ENCODE results near the gene CHN2. TPM values are rescaled to one million over a fixed set of nuclear protein-coding genes. Genes with fewer than 3 reads are reported as not detected.

CHN2 gene
- total RNA-seq, 1 experiment from 2014 or later: 5.0 TPM

DNA sequence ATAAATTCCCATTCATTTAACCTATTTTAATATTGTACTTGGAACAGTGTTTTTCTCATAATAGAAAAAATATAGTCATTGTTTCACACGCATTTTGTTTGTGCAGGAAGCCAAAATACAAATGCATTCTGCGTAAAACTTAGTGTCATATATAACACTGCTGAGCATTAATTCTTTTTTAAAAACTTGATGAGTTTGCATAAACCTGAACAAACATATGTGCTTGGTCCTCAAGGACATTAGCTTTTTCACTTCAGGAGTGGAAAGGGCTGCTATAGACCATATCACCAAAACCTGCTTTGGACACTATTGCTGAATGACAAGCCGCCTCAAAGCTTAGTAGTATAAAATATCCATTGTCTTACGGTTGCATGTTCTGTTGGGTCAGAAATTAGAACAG is 267.4 kb downstream of the CHN2 start:
- no peak for DNase-seq (ENCODE audit: low spot score)
- Mint-ChIP-seq H3K4me3 (no peak overlapping the region), H3K36me3 (no peaks in the 10 kb centered on the region), H3K27me3 (ENCODE audit: low read depth) (no peaks in the 10 kb centered on the region), H3K4me1 (peaks cover 15% of the 10 kb centered on the region), H3K9me3 (no peaks in the 10 kb centered on the region), H3K27ac (no peak overlapping the region)
- ChIA-PET CTCF (no interaction called here), POLR2A (no interaction called here)
- no peak for ATAC-seq
- TF ChIP-seq ATF1 (CRISPR knock-in tag; IDR thresholded peaks at IDR 0.05) (no peak), FOXK1 (CRISPR knock-in tag; IDR thresholded peaks at IDR 0.05) (no peak), ELF4 (CRISPR knock-in tag; IDR thresholded peaks at IDR 0.05; ENCODE audit: low read depth) (no peak), NFATC4 (CRISPR knock-in tag; IDR thresholded peaks at IDR 0.05) (no peak), SMAD4 (CRISPR knock-in tag; IDR thresholded peaks at IDR 0.05) (no peak), ZNF263 (CRISPR knock-in tag; IDR thresholded peaks at IDR 0.05; ENCODE audit: low read depth) (no peak), ZNF138 (CRISPR knock-in tag; conservative IDR thresholded peaks at IDR 0.05) (no peak)
- TF ChIP-seq, protein P1, sequence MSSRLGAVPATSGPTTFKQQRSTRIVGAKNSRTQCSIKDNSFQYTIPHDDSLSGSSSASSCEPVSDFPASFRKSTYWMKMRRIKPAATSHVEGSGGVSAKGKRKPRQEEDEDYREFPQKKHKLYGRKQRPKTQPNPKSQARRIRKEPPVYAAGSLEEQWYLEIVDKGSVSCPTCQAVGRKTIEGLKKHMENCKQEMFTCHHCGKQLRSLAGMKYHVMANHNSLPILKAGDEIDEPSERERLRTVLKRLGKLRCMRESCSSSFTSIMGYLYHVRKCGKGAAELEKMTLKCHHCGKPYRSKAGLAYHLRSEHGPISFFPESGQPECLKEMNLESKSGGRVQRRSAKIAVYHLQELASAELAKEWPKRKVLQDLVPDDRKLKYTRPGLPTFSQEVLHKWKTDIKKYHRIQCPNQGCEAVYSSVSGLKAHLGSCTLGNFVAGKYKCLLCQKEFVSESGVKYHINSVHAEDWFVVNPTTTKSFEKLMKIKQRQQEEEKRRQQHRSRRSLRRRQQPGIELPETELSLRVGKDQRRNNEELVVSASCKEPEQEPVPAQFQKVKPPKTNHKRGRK (CRISPR knock-in tag; IDR thresholded peaks at IDR 0.05; ENCODE audit: borderline replicate concordance): no peak
- TF ChIP-seq, protein P2, sequence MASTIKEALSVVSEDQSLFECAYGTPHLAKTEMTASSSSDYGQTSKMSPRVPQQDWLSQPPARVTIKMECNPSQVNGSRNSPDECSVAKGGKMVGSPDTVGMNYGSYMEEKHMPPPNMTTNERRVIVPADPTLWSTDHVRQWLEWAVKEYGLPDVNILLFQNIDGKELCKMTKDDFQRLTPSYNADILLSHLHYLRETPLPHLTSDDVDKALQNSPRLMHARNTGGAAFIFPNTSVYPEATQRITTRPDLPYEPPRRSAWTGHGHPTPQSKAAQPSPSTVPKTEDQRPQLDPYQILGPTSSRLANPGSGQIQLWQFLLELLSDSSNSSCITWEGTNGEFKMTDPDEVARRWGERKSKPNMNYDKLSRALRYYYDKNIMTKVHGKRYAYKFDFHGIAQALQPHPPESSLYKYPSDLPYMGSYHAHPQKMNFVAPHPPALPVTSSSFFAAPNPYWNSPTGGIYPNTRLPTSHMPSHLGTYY (CRISPR knock-in tag; IDR thresholded peaks at IDR 0.05): no peak
- TF ChIP-seq, protein P3, sequence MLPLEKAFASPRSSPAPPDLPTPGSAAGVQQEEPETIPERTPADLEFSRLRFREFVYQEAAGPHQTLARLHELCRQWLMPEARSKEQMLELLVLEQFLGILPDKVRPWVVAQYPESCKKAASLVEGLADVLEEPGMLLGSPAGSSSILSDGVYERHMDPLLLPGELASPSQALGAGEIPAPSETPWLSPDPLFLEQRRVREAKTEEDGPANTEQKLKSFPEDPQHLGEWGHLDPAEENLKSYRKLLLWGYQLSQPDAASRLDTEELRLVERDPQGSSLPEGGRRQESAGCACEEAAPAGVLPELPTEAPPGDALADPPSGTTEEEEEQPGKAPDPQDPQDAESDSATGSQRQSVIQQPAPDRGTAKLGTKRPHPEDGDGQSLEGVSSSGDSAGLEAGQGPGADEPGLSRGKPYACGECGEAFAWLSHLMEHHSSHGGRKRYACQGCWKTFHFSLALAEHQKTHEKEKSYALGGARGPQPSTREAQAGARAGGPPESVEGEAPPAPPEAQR (CRISPR knock-in tag; IDR thresholded peaks at IDR 0.05): no peak
- TF ChIP-seq, protein P4, sequence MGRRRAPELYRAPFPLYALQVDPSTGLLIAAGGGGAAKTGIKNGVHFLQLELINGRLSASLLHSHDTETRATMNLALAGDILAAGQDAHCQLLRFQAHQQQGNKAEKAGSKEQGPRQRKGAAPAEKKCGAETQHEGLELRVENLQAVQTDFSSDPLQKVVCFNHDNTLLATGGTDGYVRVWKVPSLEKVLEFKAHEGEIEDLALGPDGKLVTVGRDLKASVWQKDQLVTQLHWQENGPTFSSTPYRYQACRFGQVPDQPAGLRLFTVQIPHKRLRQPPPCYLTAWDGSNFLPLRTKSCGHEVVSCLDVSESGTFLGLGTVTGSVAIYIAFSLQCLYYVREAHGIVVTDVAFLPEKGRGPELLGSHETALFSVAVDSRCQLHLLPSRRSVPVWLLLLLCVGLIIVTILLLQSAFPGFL (CRISPR knock-in tag; IDR thresholded peaks at IDR 0.05; ENCODE audit: borderline replicate concordance): no peak
- TF ChIP-seq, protein P5, sequence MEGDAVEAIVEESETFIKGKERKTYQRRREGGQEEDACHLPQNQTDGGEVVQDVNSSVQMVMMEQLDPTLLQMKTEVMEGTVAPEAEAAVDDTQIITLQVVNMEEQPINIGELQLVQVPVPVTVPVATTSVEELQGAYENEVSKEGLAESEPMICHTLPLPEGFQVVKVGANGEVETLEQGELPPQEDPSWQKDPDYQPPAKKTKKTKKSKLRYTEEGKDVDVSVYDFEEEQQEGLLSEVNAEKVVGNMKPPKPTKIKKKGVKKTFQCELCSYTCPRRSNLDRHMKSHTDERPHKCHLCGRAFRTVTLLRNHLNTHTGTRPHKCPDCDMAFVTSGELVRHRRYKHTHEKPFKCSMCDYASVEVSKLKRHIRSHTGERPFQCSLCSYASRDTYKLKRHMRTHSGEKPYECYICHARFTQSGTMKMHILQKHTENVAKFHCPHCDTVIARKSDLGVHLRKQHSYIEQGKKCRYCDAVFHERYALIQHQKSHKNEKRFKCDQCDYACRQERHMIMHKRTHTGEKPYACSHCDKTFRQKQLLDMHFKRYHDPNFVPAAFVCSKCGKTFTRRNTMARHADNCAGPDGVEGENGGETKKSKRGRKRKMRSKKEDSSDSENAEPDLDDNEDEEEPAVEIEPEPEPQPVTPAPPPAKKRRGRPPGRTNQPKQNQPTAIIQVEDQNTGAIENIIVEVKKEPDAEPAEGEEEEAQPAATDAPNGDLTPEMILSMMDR (IDR thresholded peaks at IDR 0.05): no peak
- TF ChIP-seq, protein P6, sequence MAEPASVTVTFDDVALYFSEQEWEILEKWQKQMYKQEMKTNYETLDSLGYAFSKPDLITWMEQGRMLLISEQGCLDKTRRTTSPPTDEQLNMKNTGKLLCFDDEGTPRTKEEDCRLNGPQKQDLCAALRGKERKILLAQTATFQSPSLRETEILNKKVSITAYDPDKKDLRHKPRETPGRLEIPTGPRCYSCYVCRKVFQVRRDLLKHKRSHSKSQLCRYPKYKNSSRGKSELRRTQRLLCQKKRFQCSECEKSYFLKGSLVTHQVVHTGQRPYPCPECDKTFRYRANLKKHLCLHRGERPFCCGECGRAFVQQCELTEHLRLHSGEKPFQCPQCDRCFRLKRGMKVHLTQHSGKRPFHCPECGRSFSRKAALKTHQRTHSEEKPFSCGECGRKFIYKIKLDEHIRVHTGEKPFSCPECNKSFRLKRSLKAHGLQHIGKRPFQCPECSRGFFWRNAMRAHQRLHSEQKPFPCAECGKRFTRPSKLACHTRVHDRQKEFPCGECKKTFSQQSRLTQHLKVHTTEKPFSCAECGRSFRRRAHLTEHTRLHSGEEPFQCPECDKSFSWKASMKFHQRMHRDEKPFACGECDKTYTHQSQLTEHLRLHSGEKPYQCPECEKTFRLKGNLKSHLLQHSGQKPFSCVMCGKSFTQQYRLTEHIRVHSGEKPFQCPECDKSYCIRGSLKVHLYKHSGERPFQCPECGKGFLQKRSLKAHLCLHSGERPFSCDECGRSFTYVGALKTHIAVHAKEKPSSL (CRISPR knock-in tag; conservative IDR thresholded peaks at IDR 0.05): no peak
- TF ChIP-seq, protein P7, sequence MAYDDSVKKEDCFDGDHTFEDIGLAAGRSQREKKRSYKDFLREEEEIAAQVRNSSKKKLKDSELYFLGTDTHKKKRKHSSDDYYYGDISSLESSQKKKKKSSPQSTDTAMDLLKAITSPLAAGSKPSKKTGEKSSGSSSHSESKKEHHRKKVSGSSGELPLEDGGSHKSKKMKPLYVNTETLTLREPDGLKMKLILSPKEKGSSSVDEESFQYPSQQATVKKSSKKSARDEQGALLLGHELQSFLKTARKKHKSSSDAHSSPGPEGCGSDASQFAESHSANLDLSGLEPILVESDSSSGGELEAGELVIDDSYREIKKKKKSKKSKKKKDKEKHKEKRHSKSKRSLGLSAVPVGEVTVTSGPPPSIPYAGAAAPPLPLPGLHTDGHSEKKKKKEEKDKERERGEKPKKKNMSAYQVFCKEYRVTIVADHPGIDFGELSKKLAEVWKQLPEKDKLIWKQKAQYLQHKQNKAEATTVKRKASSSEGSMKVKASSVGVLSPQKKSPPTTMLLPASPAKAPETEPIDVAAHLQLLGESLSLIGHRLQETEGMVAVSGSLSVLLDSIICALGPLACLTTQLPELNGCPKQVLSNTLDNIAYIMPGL (CRISPR knock-in tag; IDR thresholded peaks at IDR 0.05): no peak
- TF ChIP-seq, protein P8, sequence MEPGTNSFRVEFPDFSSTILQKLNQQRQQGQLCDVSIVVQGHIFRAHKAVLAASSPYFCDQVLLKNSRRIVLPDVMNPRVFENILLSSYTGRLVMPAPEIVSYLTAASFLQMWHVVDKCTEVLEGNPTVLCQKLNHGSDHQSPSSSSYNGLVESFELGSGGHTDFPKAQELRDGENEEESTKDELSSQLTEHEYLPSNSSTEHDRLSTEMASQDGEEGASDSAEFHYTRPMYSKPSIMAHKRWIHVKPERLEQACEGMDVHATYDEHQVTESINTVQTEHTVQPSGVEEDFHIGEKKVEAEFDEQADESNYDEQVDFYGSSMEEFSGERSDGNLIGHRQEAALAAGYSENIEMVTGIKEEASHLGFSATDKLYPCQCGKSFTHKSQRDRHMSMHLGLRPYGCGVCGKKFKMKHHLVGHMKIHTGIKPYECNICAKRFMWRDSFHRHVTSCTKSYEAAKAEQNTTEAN (CRISPR knock-in tag; IDR thresholded peaks at IDR 0.05): no peak

Data from WTC11 (cell line).